ENCODE data around the gene CXCR2. TPM values are rescaled to one million over a fixed set of nuclear protein-coding genes. Genes with fewer than 3 reads are reported as not detected.

Gene CXCR2
- total RNA-seq, 1 donor from 2014 or later, result 9.0 TPM

DNA sequence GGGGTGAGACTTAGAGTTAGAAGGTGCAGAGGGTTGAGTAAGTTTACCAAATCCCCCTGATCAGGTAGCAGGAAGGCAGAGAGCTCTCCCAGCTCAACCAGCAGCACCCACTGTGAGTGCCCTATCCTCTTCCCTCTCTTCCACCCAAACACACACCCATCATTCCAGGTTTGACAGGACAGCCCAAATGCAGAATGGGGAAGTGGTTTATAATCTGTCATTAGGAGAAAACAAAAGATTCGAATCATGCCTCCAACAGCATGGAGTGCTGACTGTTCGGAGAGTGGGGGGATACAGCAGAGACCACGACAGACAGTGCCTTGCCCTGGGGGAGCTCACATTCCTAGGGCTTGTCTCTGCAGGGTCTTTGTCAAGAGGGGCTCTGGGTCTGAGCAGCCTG is 11.7 kb downstream of the CXCR2 start:
- H3K27me3 ChIP-seq, result peaks cover 7% of the 10 kb centered on the region
- no peaks in the 10 kb centered on the region for H3K4me1 ChIP-seq
- TF ChIP-seq, protein P1, sequence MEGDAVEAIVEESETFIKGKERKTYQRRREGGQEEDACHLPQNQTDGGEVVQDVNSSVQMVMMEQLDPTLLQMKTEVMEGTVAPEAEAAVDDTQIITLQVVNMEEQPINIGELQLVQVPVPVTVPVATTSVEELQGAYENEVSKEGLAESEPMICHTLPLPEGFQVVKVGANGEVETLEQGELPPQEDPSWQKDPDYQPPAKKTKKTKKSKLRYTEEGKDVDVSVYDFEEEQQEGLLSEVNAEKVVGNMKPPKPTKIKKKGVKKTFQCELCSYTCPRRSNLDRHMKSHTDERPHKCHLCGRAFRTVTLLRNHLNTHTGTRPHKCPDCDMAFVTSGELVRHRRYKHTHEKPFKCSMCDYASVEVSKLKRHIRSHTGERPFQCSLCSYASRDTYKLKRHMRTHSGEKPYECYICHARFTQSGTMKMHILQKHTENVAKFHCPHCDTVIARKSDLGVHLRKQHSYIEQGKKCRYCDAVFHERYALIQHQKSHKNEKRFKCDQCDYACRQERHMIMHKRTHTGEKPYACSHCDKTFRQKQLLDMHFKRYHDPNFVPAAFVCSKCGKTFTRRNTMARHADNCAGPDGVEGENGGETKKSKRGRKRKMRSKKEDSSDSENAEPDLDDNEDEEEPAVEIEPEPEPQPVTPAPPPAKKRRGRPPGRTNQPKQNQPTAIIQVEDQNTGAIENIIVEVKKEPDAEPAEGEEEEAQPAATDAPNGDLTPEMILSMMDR (IDR thresholded peaks at IDR 0.05), result no peak
- H3K9me3 ChIP-seq, result no peaks in the 10 kb centered on the region
- H3K36me3 ChIP-seq, result no peaks in the 10 kb centered on the region
- H3K4me3 ChIP-seq, result no peak overlapping the region
- intact Hi-C loops (cut with DNase I), result no loop called here
- H3K27ac ChIP-seq, result no peak overlapping the region
- ATAC-seq (peak; percentile 38), DNase-seq (no peak)

DNA sequence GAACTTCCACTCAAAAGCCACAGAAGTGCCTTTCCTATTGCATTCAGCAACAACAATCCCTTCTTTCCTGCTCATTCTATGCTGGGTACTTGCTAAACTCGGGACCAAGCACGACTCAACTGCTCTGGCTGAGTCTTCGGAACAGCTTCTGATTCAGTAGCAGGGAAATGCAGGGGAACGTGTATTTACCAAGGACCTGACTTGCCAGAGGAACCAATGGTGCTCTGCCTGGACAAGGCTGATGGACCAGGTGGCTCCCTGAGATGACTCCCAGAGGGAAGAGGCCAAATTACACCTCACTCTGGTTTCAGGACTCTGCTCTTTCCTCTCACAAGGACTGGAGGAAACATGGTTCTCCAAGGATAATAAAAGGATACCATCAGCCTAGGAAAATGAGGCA is 12.2 kb downstream of the CXCR2 start:
- ATAC-seq (no peak), DNase-seq (no peak)

DNA sequence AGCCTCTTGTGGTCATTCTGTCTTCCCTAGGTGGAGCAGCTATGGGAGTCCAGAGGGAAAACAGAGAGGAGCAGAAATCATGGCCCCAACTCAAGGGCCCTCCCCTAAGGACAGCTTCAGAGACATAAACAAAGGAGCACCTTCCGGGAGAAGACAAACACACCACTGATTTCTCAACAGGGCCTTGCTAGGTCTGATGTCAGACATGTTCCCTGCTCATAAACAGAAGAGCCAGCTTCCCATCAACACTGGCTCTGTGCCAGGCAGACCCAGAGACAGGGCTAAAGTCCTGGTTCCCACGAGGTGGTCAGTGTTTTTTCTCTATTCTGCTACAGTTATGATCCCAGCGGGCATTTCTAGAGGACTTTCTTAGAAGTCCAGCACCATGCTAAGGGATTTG is 19.3 kb downstream of the CXCR2 start:
- Histone ChIP-seq H3K4me1 (no peaks in the 10 kb centered on the region), H3K4me3 (no peak overlapping the region), H3K27me3 (no peaks in the 10 kb centered on the region), H3K27ac (no peak overlapping the region), H3K9me3 (no peaks in the 10 kb centered on the region), H3K36me3 (no peaks in the 10 kb centered on the region)
- no peak for DNase-seq
- intact Hi-C loops (cut with DNase I), result no loop called here
- ATAC-seq, result peak; percentile 72
- TF ChIP-seq, protein P1 (IDR thresholded peaks at IDR 0.05), result no peak

More for the DNA sequence above, 12.2 kb downstream of the CXCR2 start:
- H3K27me3 ChIP-seq, result peaks cover 7% of the 10 kb centered on the region
- TF ChIP-seq, protein P1 (IDR thresholded peaks at IDR 0.05), result no peak
- H3K36me3 ChIP-seq, result no peaks in the 10 kb centered on the region
- intact Hi-C loops (cut with DNase I), result no loop called here
- H3K9me3 ChIP-seq, result no peaks in the 10 kb centered on the region
- no peak overlapping the region for H3K4me3 ChIP-seq
- H3K27ac ChIP-seq, result no peak overlapping the region
- no peaks in the 10 kb centered on the region for H3K4me1 ChIP-seq

DNA sequence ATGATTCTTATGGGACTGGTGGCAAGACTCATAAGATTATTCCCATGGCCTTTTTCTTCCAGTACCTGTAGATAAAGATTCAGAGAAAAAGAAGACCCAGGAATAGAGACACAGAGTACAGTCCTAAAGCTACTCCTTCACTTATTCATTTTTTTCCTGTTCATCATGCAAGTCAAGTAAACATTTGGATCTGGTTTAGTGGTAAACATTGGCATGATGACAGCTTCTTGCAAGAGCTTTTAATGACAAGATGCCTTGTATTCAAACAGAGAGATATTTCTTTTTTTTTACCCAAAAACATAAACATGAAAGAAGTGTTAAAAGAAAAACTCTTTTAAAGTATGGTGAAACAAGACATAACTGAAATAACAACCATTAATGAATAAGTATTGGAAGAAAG is 20.2 kb downstream of the CXCR2 start:
- no peaks in the 10 kb centered on the region for H3K27me3 ChIP-seq
- ATAC-seq (no peak), DNase-seq (no peak)
- H3K27ac ChIP-seq, result no peak overlapping the region
- no peaks in the 10 kb centered on the region for H3K9me3 ChIP-seq
- TF ChIP-seq, protein P1 (IDR thresholded peaks at IDR 0.05), result no peak
- no peaks in the 10 kb centered on the region for H3K4me1 ChIP-seq
- intact Hi-C loops (cut with DNase I), result no loop called here
- H3K4me3 ChIP-seq, result no peak overlapping the region
- no peaks in the 10 kb centered on the region for H3K36me3 ChIP-seq

DNA sequence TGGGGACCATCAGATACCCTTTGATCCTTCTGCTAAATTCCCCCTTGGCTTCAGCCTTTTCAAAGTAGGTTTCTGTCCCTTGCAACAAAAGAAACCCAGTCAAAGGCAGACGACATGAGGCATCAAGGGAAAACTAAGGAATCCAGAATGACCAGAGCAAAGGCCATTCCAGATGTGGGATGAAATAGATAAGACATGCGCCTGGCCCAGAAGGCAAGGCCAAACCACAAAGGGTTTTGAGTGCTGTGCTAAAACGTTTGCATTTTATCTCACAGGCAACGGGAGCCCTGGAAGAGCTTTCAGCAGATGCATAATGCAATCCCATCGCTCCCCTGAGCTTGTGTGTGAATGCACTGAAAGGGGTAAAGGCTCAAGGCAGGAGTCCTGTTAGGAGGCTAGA is 23.3 kb downstream of the CXCR2 start:
- H3K9me3 ChIP-seq, result no peaks in the 10 kb centered on the region
- no peak overlapping the region for H3K4me3 ChIP-seq
- no peaks in the 10 kb centered on the region for H3K27me3 ChIP-seq
- TF ChIP-seq, protein P1 (IDR thresholded peaks at IDR 0.05), result no peak
- DNase-seq (no peak), ATAC-seq (no peak)
- no peak overlapping the region for H3K27ac ChIP-seq
- intact Hi-C loops (cut with DNase I), result no loop called here
- H3K36me3 ChIP-seq, result no peaks in the 10 kb centered on the region
- H3K4me1 ChIP-seq, result no peaks in the 10 kb centered on the region

DNA sequence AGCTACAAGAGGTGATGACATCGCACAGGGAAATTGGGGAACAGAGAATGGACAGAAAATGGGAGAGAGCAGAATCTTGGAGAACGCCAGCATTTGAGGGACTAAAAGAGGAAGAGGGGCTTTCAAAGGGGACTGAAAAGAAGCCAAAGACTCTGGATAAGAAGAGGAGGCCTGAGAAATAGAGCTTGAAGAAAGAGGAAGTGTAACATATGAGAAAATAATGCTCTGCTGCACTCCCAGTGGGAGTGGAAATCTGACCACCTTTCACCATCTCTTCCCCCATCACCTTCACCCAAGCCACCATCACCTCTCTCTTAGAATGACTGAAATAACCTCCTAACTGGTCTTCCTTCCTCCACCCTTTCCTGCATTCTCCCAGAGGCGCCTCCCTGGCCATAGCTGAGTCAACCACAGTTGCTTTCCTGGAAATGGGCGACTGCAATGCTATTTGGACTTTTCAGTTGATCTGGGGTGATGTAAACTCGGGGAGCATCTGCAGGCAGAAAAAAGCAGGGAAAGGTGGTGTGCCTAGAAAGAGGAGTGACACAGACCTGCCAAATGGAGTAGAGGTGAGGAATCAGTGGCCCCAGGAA is 24.1 kb downstream of the CXCR2 start:
- DNase-seq (no peak), ATAC-seq (no peak)
- Histone ChIP-seq H3K36me3 (no peaks in the 10 kb centered on the region), H3K4me3 (no peak overlapping the region), H3K27me3 (no peaks in the 10 kb centered on the region), H3K9me3 (no peaks in the 10 kb centered on the region), H3K27ac (no peak overlapping the region), H3K4me1 (no peaks in the 10 kb centered on the region)
- intact Hi-C loops (cut with DNase I), result no loop called here
- TF ChIP-seq, protein P1 (IDR thresholded peaks at IDR 0.05), result no peak
